Gastrocnemius medialis (tissue), 4 donors: Measurements from ENCODE around the gene CDH4. TPM values are rescaled to one million over a fixed set of nuclear protein-coding genes. Genes with fewer than 3 reads are reported as not detected.

Experiments
- ATAC-seq, 2 donors: fragments of 150-250 bp; one replicate each; pipeline ENCODE4 v1.9.1; 2016
- DNase-seq, 2 donors: peaks; one replicate each; pipeline ENCODE4 v3.0.0-alpha.2; 2019
- H3K27ac ChIP-seq, 4 donors: fragments of 200-600 bp; sonication (generic); 1 replicate in 1 of 4; 2 replicates in 3 of 4; pipeline ENCODE4 v1.5.1; 2016 to 2018; ENCODE audit warnings: mild to moderate bottlenecking in 2 of 4, moderate library complexity in 1 of 4
- H3K27me3 ChIP-seq, 3 donors: fragments of 200-600 bp; sonication (generic) in 2 of 3; 1 replicate in 1 of 3; 2 replicates in 2 of 3; pipeline versions ENCODE4 v1.5.1 to v1.6.0; 2016 to 2019; ENCODE audit warnings: mild to moderate bottlenecking in 1 of 3, moderate library complexity in 1 of 3
- H3K36me3 ChIP-seq, 2 donors: fragments of 200-600 bp; sonication (generic) in 1 of 2; one replicate each; pipeline ENCODE4 v1.5.1; 2017 to 2018
- H3K4me1 ChIP-seq, 2 donors: fragments of 200-600 bp; sonication (generic) in 1 of 2; one replicate each; pipeline ENCODE4 v1.5.1; 2016 to 2017; ENCODE audit warnings: mild to moderate bottlenecking in 2 of 2
- H3K4me3 ChIP-seq, 4 donors: fragments of 200-600 bp; sonication (generic) in 3 of 4; 1 replicate in 1 of 4; 2 replicates in 3 of 4; pipeline ENCODE4 v1.5.1; 2016 to 2019; ENCODE audit warnings: mild to moderate bottlenecking in 2 of 4
- H3K9me3 ChIP-seq, 3 donors: fragments of 200-600 bp; sonication (generic) in 2 of 3; 1 replicate in 1 of 3; 2 replicates in 2 of 3; pipeline ENCODE4 v1.5.1; 2016 to 2019
- POLR2A ChIP-seq, 2 donors: fragments of 450-650 bp; IDR thresholded peaks; one replicate each; pipeline ENCODE4 v1.6.1; 2017; ENCODE audit warnings: antibody characterized with exemption in 2 of 2, mild to moderate bottlenecking in 2 of 2, moderate library complexity in 2 of 2
- in situ Hi-C, 4 donors: fragments of 200-750 bp; cut with MboI; loops; one replicate each; pipeline versions ENCODE4 v1.15.0 to v1.8.0; 2017; ENCODE audit warnings: low sequenced_read_pairs in 4 of 4
- intact Hi-C: fragments of 100-400 bp; cut with DNase I; formaldehyde crosslinking; loops from one replicate; pipeline ENCODE4 v1.15.1; 2023; ENCODE audit warnings: low total_unique reads
- total RNA-seq, 4 donors: library from RNA; depleted of rRNA; stranded (reverse); fragments of >200 nt; gene quantifications; one replicate each; pipeline versions ENCODE4 v1.1.0 to v1.2.3, GENCODE V29; 2016
- TF ChIP-seq, protein P1 (sequence below), 5 experiments: fragments of 450-650 bp in 3 of 5; fragments of 200-600 bp in 2 of 5; sonication (generic) in 2 of 5; IDR thresholded peaks in 4 of 5; conservative IDR thresholded peaks in 1 of 5; 1 replicate in 4 of 5; 2 replicates in 1 of 5; pipeline ENCODE4 v1.5.1; 2016 to 2019; ENCODE audit warnings: antibody characterized with exemption in 5 of 5, mild to moderate bottlenecking in 3 of 5, moderate library complexity in 3 of 5

The CDH4 gene
- total RNA-seq, 4 donors from 2014 or later: 0.38 to 1.2 (median 0.86) TPM

DNA sequence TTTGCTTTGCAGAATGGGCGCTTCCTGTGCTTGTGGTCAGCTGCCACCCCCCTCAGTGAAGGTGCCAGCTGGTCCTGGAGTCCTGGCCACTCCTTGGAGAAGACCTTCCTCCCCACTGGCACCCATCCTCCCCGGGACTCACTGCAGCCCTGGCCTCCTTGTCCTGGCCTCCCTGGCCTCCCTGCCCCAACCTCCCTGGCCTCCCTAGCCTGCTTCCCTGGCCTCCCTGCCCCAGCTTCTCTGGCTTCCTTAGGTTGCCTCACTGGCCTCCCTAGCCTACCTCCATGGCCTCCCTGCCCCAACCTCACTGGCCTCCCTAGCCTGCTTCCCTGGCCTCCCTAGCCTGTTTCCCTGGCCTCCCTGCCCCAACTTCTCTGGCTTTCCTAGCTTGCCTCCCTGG is 297.8 kb downstream of the CDH4 start:
- intact Hi-C loops: no loop called here
- H3K27ac ChIP-seq: no peak overlapping the region
- no peaks in the 10 kb centered on the region for H3K9me3 ChIP-seq
- in situ Hi-C loops: no loop called here
- H3K27me3 ChIP-seq: no peaks in the 10 kb centered on the region
- H3K36me3 ChIP-seq: no peaks in the 10 kb centered on the region
- DNase-seq (no peak), ATAC-seq (no peak)
- no peaks in the 10 kb centered on the region for H3K4me1 ChIP-seq
- no peak overlapping the region for H3K4me3 ChIP-seq
- TF ChIP-seq, protein P1, sequence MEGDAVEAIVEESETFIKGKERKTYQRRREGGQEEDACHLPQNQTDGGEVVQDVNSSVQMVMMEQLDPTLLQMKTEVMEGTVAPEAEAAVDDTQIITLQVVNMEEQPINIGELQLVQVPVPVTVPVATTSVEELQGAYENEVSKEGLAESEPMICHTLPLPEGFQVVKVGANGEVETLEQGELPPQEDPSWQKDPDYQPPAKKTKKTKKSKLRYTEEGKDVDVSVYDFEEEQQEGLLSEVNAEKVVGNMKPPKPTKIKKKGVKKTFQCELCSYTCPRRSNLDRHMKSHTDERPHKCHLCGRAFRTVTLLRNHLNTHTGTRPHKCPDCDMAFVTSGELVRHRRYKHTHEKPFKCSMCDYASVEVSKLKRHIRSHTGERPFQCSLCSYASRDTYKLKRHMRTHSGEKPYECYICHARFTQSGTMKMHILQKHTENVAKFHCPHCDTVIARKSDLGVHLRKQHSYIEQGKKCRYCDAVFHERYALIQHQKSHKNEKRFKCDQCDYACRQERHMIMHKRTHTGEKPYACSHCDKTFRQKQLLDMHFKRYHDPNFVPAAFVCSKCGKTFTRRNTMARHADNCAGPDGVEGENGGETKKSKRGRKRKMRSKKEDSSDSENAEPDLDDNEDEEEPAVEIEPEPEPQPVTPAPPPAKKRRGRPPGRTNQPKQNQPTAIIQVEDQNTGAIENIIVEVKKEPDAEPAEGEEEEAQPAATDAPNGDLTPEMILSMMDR (IDR thresholded peaks at IDR 0.05 in 4 of 5, conservative IDR thresholded peaks at IDR 0.05 in 1 of 5): no peak
- TF ChIP-seq POLR2A (IDR thresholded peaks at IDR 0.05): no peak

- Histone ChIP-seq H3K36me3 (no peaks in the 10 kb centered on the region), H3K27me3 (no peaks in the 10 kb centered on the region), H3K4me3 (no peak overlapping the region), H3K9me3 (no peaks in the 10 kb centered on the region), H3K27ac (no peak overlapping the region), H3K4me1 (no peaks in the 10 kb centered on the region)
- TF ChIP-seq, protein P1 (IDR thresholded peaks at IDR 0.05 in 4 of 5, conservative IDR thresholded peaks at IDR 0.05 in 1 of 5): no peak
- no peak for TF ChIP-seq POLR2A (IDR thresholded peaks at IDR 0.05)
- intact Hi-C loops (no loop called here), in situ Hi-C loops (no loop called here)
- DNase-seq: no peak
- no peak for ATAC-seq
These were observed 299.3 kb downstream of the CDH4 start for GRCh38 chr20:61551401-61551800.

DNA sequence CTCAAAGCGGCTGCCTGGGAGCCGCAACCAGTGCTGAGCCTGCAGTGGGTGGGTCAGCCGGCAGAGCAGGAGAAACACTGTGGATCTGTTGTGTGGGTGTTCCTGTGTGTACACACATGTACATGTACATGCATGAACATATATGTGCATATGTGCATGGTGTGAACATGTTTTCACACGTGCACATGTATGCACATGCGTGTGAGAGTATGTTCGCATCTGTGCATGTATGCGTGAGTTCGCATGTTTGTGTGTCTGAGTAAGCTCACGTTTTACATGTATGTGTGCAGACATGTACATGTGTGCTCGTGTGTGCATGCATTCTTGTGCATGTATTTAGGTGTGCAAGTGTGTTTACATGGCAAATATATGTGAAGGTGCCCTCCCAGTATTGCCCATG is 302.6 kb downstream of the CDH4 start:
- Histone ChIP-seq H3K27ac (no peak overlapping the region), H3K9me3 (no peaks in the 10 kb centered on the region), H3K4me3 (no peak overlapping the region), H3K4me1 (no peaks in the 10 kb centered on the region), H3K27me3 (no peaks in the 10 kb centered on the region), H3K36me3 (no peaks in the 10 kb centered on the region)
- in situ Hi-C loops (no loop called here), intact Hi-C loops (no loop called here)
- DNase-seq: no peak
- TF ChIP-seq POLR2A (IDR thresholded peaks at IDR 0.05): no peak
- TF ChIP-seq, protein P1 (IDR thresholded peaks at IDR 0.05 in 4 of 5, conservative IDR thresholded peaks at IDR 0.05 in 1 of 5): no peak
- no peak for ATAC-seq

- intact Hi-C loops: no loop called here
- ATAC-seq: no peak
- Histone ChIP-seq H3K27me3 (no peaks in the 10 kb centered on the region), H3K4me1 (no peaks in the 10 kb centered on the region), H3K36me3 (no peaks in the 10 kb centered on the region), H3K9me3 (no peaks in the 10 kb centered on the region), H3K27ac (no peak overlapping the region), H3K4me3 (no peak overlapping the region)
- no peak for DNase-seq
- no peak for TF ChIP-seq POLR2A (IDR thresholded peaks at IDR 0.05)
- TF ChIP-seq, protein P1 (IDR thresholded peaks at IDR 0.05 in 4 of 5, conservative IDR thresholded peaks at IDR 0.05 in 1 of 5): no peak
- in situ Hi-C loops: no loop called here
These were observed 303.5 kb downstream of the CDH4 start for GRCh38 chr20:61555566-61555965.

- intact Hi-C loops: no loop called here
- DNase-seq: no peak
- H3K4me1 ChIP-seq: no peaks in the 10 kb centered on the region
- in situ Hi-C loops: no loop called here
- no peaks in the 10 kb centered on the region for H3K36me3 ChIP-seq
- no peak overlapping the region for H3K27ac ChIP-seq
- H3K27me3 ChIP-seq: no peaks in the 10 kb centered on the region
- H3K4me3 ChIP-seq: no peak overlapping the region
- TF ChIP-seq POLR2A (IDR thresholded peaks at IDR 0.05): no peak
- TF ChIP-seq, protein P1 (IDR thresholded peaks at IDR 0.05 in 4 of 5, conservative IDR thresholded peaks at IDR 0.05 in 1 of 5): no peak
- ATAC-seq: no peak
- no peaks in the 10 kb centered on the region for H3K9me3 ChIP-seq
These were observed 304.1 kb downstream of the CDH4 start for GRCh38 chr20:61556111-61556510.
